Thyroid gland (tissue), 4 donors: ENCODE data around the gene GIPC2.

Source experiments
- CTCF ChIP-seq, 6 experiments: fragments of 200-600 bp in 3 of 6; fragments of 450-650 bp in 3 of 6; sonication (generic) in 3 of 6; IDR thresholded peaks; one replicate each; pipeline ENCODE4 v1.5.1; 2016 to 2019; ENCODE audit warnings: antibody characterized with exemption in 6 of 6, mild to moderate bottlenecking in 2 of 6, inconsistent platforms in 1 of 6, moderate library complexity in 1 of 6
- POLR2A ChIP-seq, 2 donors: fragments of 450-650 bp; IDR thresholded peaks; one replicate each; pipeline ENCODE4 v1.6.1; 2017; ENCODE audit warnings: antibody characterized with exemption in 2 of 2, mild to moderate bottlenecking in 2 of 2, moderate library complexity in 1 of 2

GRCh38 chr1:78104322-78104721, 58.6 kb downstream of the GIPC2 start:
- no peak for TF ChIP-seq POLR2A (IDR thresholded peaks at IDR 0.05)
- no peak for TF ChIP-seq CTCF (IDR thresholded peaks at IDR 0.05)
